GM12878 (cell line): ENCODE measurements around the gene GRIPAP1. TPM values are rescaled to one million over a fixed set of nuclear protein-coding genes. Genes with fewer than 3 reads are reported as not detected.

Experiments
- ATAC-seq: fragments of 200-7000 bp; cut with Tn5 transposase; 3 replicates; pipeline ENCODE4 v1.9.1; 2020; ENCODE audit warnings: mild to moderate bottlenecking, moderate library complexity
- BruUV-seq: library from RNA; stranded (reverse); fragments of 400-500 nt; replicated peaks from 2 replicates; lab custom pipeline; 2021; lab: Mats Ljungman, UMichigan
- CTCF ChIA-PET: fragments of 300-600 bp; sonication (Branson Sonifier 250); formaldehyde crosslinking; extraction: SDS; loops from one replicate; lab custom pipeline; 2021; ENCODE audit warnings: inconsistent platforms; lab: Yijun Ruan, JAX
- POLR2A ChIA-PET: fragments of 350-600 bp; formaldehyde crosslinking; extraction: SDS; loops from one replicate; lab custom pipeline; 2021; ENCODE audit warnings: inconsistent platforms; lab: Charles Lee
- RAD21 ChIA-PET: fragments of 300-600 bp; sonication (Branson Sonifier 250); formaldehyde crosslinking; loops from one replicate; lab custom pipeline; 2023; ENCODE audit warnings: antibody characterized with exemption; ENCODE audit not compliant: unreplicated experiment; lab: Charles Lee
- SMC1A ChIA-PET: fragments of 300-600 bp; sonication (Branson Sonifier 250); formaldehyde crosslinking; loops from one replicate; lab custom pipeline; 2023; ENCODE audit not compliant: unreplicated experiment, uncharacterized antibody; lab: Charles Lee
- DNase-seq: peaks from one replicate; pipeline ENCODE4 v3.0.0-alpha.2; 2011; ENCODE audit warnings: low read depth, low spot score
- FAIRE-seq: peaks from 3 replicates; lab custom pipeline; 2011; peaks lifted over from hg19 to GRCh38; lab: Jason Lieb, UNC
- H2AFZ ChIP-seq: 2 replicates; pipeline ENCODE4 v1.6.0; 2011; ENCODE audit warnings: low read depth, low read length, control low read depth; ENCODE audit not compliant: control insufficient read depth
- H3K27ac ChIP-seq: 2 replicates; pipeline ENCODE4 v1.5.1; 2011; ENCODE audit warnings: control low read depth; ENCODE audit not compliant: control insufficient read depth, insufficient read depth
- H3K27me3 ChIP-seq, 2 experiments: replicated peaks in 1 of 2; 2 replicates each; pipeline versions ENCODE4 v1.6.0 to v1.6.1; 2011; ENCODE audit warnings: low read length in 1 of 2; ENCODE audit not compliant: control insufficient read depth in 2 of 2, insufficient read depth in 2 of 2
- H3K36me3 ChIP-seq, 2 experiments: 2 replicates each; pipeline ENCODE4 v1.5.1; 2011; ENCODE audit warnings: low read length in 1 of 2; ENCODE audit not compliant: control insufficient read depth in 2 of 2, insufficient read depth in 2 of 2
- H3K4me1 ChIP-seq: 2 replicates; pipeline ENCODE4 v1.6.1; 2011; ENCODE audit warnings: mild to moderate bottlenecking, low read length, moderate library complexity, mixed read lengths; ENCODE audit not compliant: control insufficient read depth, insufficient read depth
- H3K4me2 ChIP-seq: 2 replicates; pipeline ENCODE4 v1.6.0; 2011; ENCODE audit warnings: control low read depth; ENCODE audit not compliant: control insufficient read depth, insufficient read depth
- H3K4me3 ChIP-seq: fragments of 200-600 bp; sonication (generic); 2 replicates; pipeline ENCODE4 v1.5.1; 2016
- H3K79me2 ChIP-seq: 2 replicates; pipeline ENCODE4 v1.6.0; 2011; ENCODE audit warnings: low read length; ENCODE audit not compliant: control insufficient read depth, insufficient read depth
- H3K9ac ChIP-seq: 2 replicates; pipeline ENCODE4 v1.8.0; 2011; ENCODE audit warnings: low read length, control low read depth, mixed read lengths; ENCODE audit not compliant: control insufficient read depth, insufficient read depth
- H3K9me3 ChIP-seq: replicated peaks from 3 replicates; pipeline ENCODE4 v1.5.1; 2011; ENCODE audit warnings: mild to moderate bottlenecking, low read length; ENCODE audit not compliant: control insufficient read depth, insufficient read depth
- H4K20me1 ChIP-seq: 2 replicates; pipeline ENCODE4 v1.6.0; 2011; ENCODE audit not compliant: control insufficient read depth, insufficient read depth
- JUND ChIP-seq: IDR thresholded peaks from 2 replicates; pipeline ENCODE4 v1.6.1; 2012; ENCODE audit warnings: low read depth, mild to moderate bottlenecking, low read length, improper control_type of control experiment, moderate library complexity
- SMAD5 ChIP-seq: IDR thresholded peaks from 2 replicates; pipeline ENCODE4 v1.6.1; 2016; ENCODE audit warnings: antibody characterized with exemption, low read depth
- WGBS: methylation state at CpG from one replicate; pipeline ENCODE4 v1.1.6; 2016; ENCODE audit warnings: low lambda C conversion rate; ENCODE audit not compliant: insufficient replicate concordance, insufficient coverage; ENCODE audit errors: missing lambda C conversion rate; 5-methylcytosine and 5-hydroxymethylcytosine counted together
- in situ Hi-C: fragments of 300-500 bp; cut with MboI; formaldehyde crosslinking; loops from 9 replicates; pipeline ENCODE4 v1.14.3; 2018; ENCODE audit warnings: mixed read lengths
- intact Hi-C: fragments of 100-400 bp; cut with micrococcal nuclease; formaldehyde crosslinking; loops from one replicate; pipeline ENCODE4 v1.14.2; 2022; ENCODE audit not compliant: unreplicated experiment
- polyA plus RNA-seq, 11 experiments: library from polyadenylated mRNA; depleted of rRNA in 4 of 11; unstranded in 6 of 11; stranded (reverse) in 5 of 11; fragments of >200 nt; fragmentation: Nextera tagmentation in 4 of 11; fragmentation: Illumina TruSeq in 1 of 11; extraction: Ambion mirVana in 4 of 11; extraction: Trizol in 1 of 11; gene quantifications; 1 replicate in 1 of 11; 2 replicates in 10 of 11; pipeline versions ENCODE4 v1.2.1 to v1.2.3, GENCODE V29; 2011 to 2016; ENCODE audit warnings: inconsistent platforms in 2 of 11, missing spikeins in 2 of 11, low read depth in 1 of 11
- total RNA-seq, 4 experiments: library from RNA; depleted of rRNA in 3 of 4; stranded (reverse); fragments of >200 nt in 3 of 4; fragmentation: Illumina TruSeq in 1 of 4; extraction: Trizol in 1 of 4; gene quantifications; 2 replicates each; pipeline versions ENCODE4 v1.2.1 to v1.2.3, GENCODE V29; 2013 to 2021
- TF ChIP-seq, protein P1 (sequence below): IDR thresholded peaks from 2 replicates; pipeline ENCODE4 v1.6.1; 2012; ENCODE audit warnings: low read length, inconsistent platforms

The GRIPAP1 gene
- total and polyA plus RNA-seq, 10 of the 15 experiments (the other 5 are each of a cell fraction or from before 2014, with no cell fraction given), result 4.2 to 44.7 (median 25.8) TPM

- H4K20me1 ChIP-seq, result no peaks in the 10 kb centered on the region; the same call in 1 of the 2 replicates
- H3K4me3 ChIP-seq, result no peak overlapping the region
- 45% methylated on average over 5 of the region's 5 CpGs for WGBS
- H3K4me1 ChIP-seq, result no peaks in the 10 kb centered on the region; the same call in none of the 2 replicates
- no TSS peak for BruUV-seq
- no peaks in the 10 kb centered on the region for H3K9me3 ChIP-seq
- peaks cover 15% of the 10 kb centered on the region for H3K79me2 ChIP-seq
- in situ Hi-C loops (no loop called here), intact Hi-C loops (no loop called here)
- FAIRE-seq (no peak), ATAC-seq (0 out of 3 replicates have a peak, but pooled peaks have one; percentile 18), DNase-seq (no peak)
- CTCF ChIA-PET, result no interaction called here
- SMC1A ChIA-PET, result no interaction called here
- RAD21 ChIA-PET, result no interaction called here
- peaks cover 0 to 8% of the 10 kb centered on the region in 2 experiments; a peak in 3 of 4 replicates for H3K36me3 ChIP-seq
- peak overlapping the region; percentile 20; the same call in 1 of the 2 replicates for H3K4me2 ChIP-seq
- no peak overlapping the region for H3K27ac ChIP-seq
- H2AFZ ChIP-seq, result no peak overlapping the region
- no peak overlapping the region for H3K9ac ChIP-seq
- POLR2A ChIA-PET, result interaction anchor here (0.5 kb wide), 1 partner anchor 44 kb away, joined by 5 read pairs; the partner anchor contains the start of gene TFE3
- H3K27me3 ChIP-seq, result no peaks in the 10 kb centered on the region
- TF ChIP-seq SMAD5 (no peak), JUND (no peak)
Observed at GRCh38 chrX:48999030-48999429, 3.0 kb downstream of the GRIPAP1 start.

GRCh38 chrX:48998391-48998790 lies 3.7 kb downstream of the GRIPAP1 start:
- no peak overlapping the region for H3K4me3 ChIP-seq
- RAD21 ChIA-PET, result no interaction called here
- 74% methylated on average over 4 of the region's 4 CpGs for WGBS
- TF ChIP-seq, protein P1, sequence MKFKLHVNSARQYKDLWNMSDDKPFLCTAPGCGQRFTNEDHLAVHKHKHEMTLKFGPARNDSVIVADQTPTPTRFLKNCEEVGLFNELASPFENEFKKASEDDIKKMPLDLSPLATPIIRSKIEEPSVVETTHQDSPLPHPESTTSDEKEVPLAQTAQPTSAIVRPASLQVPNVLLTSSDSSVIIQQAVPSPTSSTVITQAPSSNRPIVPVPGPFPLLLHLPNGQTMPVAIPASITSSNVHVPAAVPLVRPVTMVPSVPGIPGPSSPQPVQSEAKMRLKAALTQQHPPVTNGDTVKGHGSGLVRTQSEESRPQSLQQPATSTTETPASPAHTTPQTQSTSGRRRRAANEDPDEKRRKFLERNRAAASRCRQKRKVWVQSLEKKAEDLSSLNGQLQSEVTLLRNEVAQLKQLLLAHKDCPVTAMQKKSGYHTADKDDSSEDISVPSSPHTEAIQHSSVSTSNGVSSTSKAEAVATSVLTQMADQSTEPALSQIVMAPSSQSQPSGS, result no peak
- ATAC-seq (no peak), DNase-seq (no peak), FAIRE-seq (no peak)
- H3K36me3 ChIP-seq, result peaks cover 0 to 13% of the 10 kb centered on the region in 2 experiments; a peak in 3 of 4 replicates
- H4K20me1 ChIP-seq, result no peaks in the 10 kb centered on the region; the same call in 1 of the 2 replicates
- POLR2A ChIA-PET, result no interaction called here
- H3K79me2 ChIP-seq, result peaks cover 15% of the 10 kb centered on the region
- in situ Hi-C loops (no loop called here), intact Hi-C loops (no loop called here)
- SMC1A ChIA-PET, result no interaction called here
- no peak overlapping the region for H3K9ac ChIP-seq
- no peaks in the 10 kb centered on the region; the same call in none of the 2 replicates for H3K4me1 ChIP-seq
- CTCF ChIA-PET, result interaction anchor here (0.6 kb wide), 1 partner anchor 350 kb away, joined by 3 read pairs; no protein-coding TSS in a partner anchor
- no peak overlapping the region for H2AFZ ChIP-seq
- no TSS peak for BruUV-seq
- H3K9me3 ChIP-seq, result no peaks in the 10 kb centered on the region
- no peaks in the 10 kb centered on the region for H3K27me3 ChIP-seq
- H3K4me2 ChIP-seq, result no peak overlapping the region
- no peak overlapping the region for H3K27ac ChIP-seq
